Spinal cord (tissue), 10 donors: ENCODE measurements around the gene DEDD. TPM values are rescaled to one million over a fixed set of nuclear protein-coding genes. Genes with fewer than 3 reads are reported as not detected.

Experiments
- DNase-seq, 6 donors: peaks; one replicate each; pipeline versions ENCODE4 v3.0.0 to v3.0.0-alpha.2; 2013 to 2015; ENCODE audit warnings: low spot score in 6 of 6, low read depth in 4 of 6
- H3K27ac ChIP-seq: one replicate; pipeline ENCODE4 v1.5.1; 2013; ENCODE audit warnings: low read depth, low read length, control low read depth
- H3K27me3 ChIP-seq: one replicate; pipeline ENCODE4 v1.6.1; 2013; ENCODE audit warnings: low read length; ENCODE audit not compliant: control insufficient read depth, insufficient read depth
- H3K36me3 ChIP-seq: one replicate; pipeline ENCODE4 v1.6.1; 2013; ENCODE audit warnings: low read length; ENCODE audit not compliant: control insufficient read depth, insufficient read depth
- H3K4me1 ChIP-seq: one replicate; pipeline ENCODE4 v1.6.1; 2013; ENCODE audit warnings: low read length; ENCODE audit not compliant: control insufficient read depth, insufficient read depth
- H3K4me3 ChIP-seq: one replicate; pipeline ENCODE4 v1.5.1; 2013; ENCODE audit warnings: low read depth, low read length, control low read depth
- H3K9me3 ChIP-seq: one replicate; pipeline ENCODE4 v1.6.1; 2013; ENCODE audit warnings: low read length; ENCODE audit not compliant: control insufficient read depth, insufficient read depth
- WGBS: methylation state at CpG from one replicate; pipeline ENCODE4 v1.1.5; 2013; ENCODE audit warnings: missing lambda C conversion rate; ENCODE audit not compliant: insufficient coverage; 5-methylcytosine and 5-hydroxymethylcytosine counted together
- polyA plus RNA-seq, 2 donors: library from polyadenylated mRNA; unstranded; fragments of 120-200 nt; gene quantifications; one replicate each; pipeline ENCODE4 v1.2.1, GENCODE V29; 2013; ENCODE audit not compliant: insufficient read length in 2 of 2
- total RNA-seq, 2 donors: library from RNA; depleted of rRNA in 1 of 2; stranded (reverse); fragments of 120-200 nt in 1 of 2; fragments of >200 nt in 1 of 2; gene quantifications; one replicate each; pipeline versions ENCODE4 v1.2.3 to v1.2.4, GENCODE V29; 2013 to 2014
- donor health status: healthy.

DEDD gene
- total and polyA plus RNA-seq, 4 donors: 16.3 to 61.5 (median 37.6) TPM

DNA sequence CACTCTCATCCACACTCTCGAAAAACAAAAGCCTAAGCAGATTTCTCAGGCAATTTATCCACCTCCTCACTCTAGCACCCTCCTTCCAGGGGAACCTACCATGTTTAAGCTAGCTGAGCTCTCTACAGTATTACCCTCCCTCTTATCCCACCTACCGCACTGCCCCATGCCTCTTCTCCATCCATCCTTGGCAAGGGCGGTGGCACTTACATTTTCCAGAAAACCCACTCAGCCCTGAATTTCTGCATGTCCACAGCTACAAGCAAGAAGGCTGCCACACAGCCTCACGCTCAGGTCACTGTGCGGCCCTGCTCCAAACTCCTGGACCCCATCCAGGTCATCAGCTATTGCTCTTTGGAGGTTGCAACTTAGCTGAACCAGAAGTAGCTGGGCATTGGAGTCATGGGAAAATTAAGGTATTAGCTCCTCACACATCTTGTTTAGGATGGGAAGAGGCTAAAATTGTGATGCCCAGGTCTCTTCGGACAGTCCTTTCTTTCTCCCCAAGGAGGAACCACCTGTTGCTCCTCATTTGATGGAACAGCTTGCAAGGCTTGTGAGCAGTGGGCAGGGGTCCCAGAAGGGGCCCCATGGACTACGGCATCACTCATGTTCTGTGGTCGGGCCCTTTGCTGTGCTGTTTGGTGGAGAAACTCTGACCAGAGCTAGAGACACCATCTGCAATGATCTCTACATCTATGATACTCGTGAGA is 33.2 kb downstream of the DEDD start:
- peaks cover 17% of the 10 kb centered on the region for H3K4me1 ChIP-seq
- H3K4me3 ChIP-seq: peak overlapping the region; percentile 50
- DNase-seq: peak in 2 of 6 donors; percentile 14 to 15
- no peaks in the 10 kb centered on the region for H3K27me3 ChIP-seq
- peak overlapping the region; percentile 69 for H3K27ac ChIP-seq
- no peaks in the 10 kb centered on the region for H3K9me3 ChIP-seq
- peaks cover 17% of the 10 kb centered on the region for H3K36me3 ChIP-seq
- WGBS: 76% methylated on average over 6 of the region's 9 CpGs

GRCh38 chr1:161098210-161099068 is 34.0 kb downstream of the DEDD start, which contains the start of gene KLHDC9:
KLHDC9 (plus strand) TSS chr1:161098361; CDS start chr1:161098536, 175 bp downstream.
- DNase-seq: peak in 5 of 6 donors; percentile 71 to 98 (median 87)
- Histone ChIP-seq H3K4me1 (peaks cover 17% of the 10 kb centered on the region), H3K27me3 (peaks cover 1% of the 10 kb centered on the region), H3K36me3 (peaks cover 17% of the 10 kb centered on the region), H3K27ac (peak within 1 kb of the TSS; percentile 69), H3K4me3 (peak within 1 kb of the TSS; percentile 50), H3K9me3 (no peaks in the 10 kb centered on the region)
- 1% methylated on average over 71 of the region's 71 CpGs for WGBS

DNA sequence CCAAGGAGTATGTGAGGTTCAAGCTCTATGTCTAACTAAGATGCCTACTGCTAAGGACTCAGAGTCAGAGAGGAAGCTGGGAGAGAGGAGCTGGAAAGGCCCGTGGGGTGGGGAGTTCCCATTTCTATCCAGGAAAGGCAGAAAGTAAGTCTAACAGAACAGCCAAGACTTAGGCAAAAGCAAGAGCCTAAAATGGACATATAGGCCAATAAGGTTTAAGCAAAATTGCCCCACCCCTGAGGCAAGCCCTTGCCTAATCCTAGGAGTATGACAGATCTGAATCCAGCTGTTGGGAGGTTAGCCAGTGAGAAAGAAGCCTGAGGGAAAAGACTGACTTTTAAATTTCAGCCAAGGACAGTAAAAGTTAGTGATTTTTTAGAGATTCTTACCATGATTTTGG is 35.9 kb downstream of the DEDD start:
- WGBS: 43% methylated on average over 1 of the region's 1 CpG
- H3K27ac ChIP-seq: no peak overlapping the region

GRCh38 chr1:161096015-161096414 is 36.5 kb downstream of the DEDD start:
- no peak overlapping the region for H3K27ac ChIP-seq
- 89% methylated on average over 1 of the region's 2 CpGs for whole genome bisulfite sequencing

More for the DNA sequence above, 35.9 kb downstream of the DEDD start:
- Histone ChIP-seq H3K36me3 (peaks cover 6% of the 10 kb centered on the region), H3K27me3 (peaks cover 2% of the 10 kb centered on the region), H3K4me1 (peaks cover 17% of the 10 kb centered on the region), H3K4me3 (no peak overlapping the region), H3K9me3 (no peaks in the 10 kb centered on the region)
- no peak for DNase-seq

GRCh38 chr1:161095230-161095629 is 37.2 kb downstream of the DEDD start:
- peaks cover 17% of the 10 kb centered on the region for H3K4me1 ChIP-seq
- 87% methylated on average over 6 of the region's 6 CpGs for WGBS
- no peak for DNase-seq
- H3K4me3 ChIP-seq: no peak overlapping the region
- H3K9me3 ChIP-seq: no peaks in the 10 kb centered on the region
- H3K36me3 ChIP-seq: no peaks in the 10 kb centered on the region
- no peak overlapping the region for H3K27ac ChIP-seq
- peaks cover 2% of the 10 kb centered on the region for H3K27me3 ChIP-seq

More at GRCh38 chr1:161096015-161096414, 36.5 kb downstream of the DEDD start:
- H3K4me3 ChIP-seq: no peak overlapping the region
- no peaks in the 10 kb centered on the region for H3K9me3 ChIP-seq
- H3K4me1 ChIP-seq: peaks cover 17% of the 10 kb centered on the region
- peaks cover 2% of the 10 kb centered on the region for H3K27me3 ChIP-seq
- H3K36me3 ChIP-seq: peaks cover 1% of the 10 kb centered on the region
- no peak for DNase-seq

- Histone ChIP-seq H3K27ac (no peak overlapping the region), H3K36me3 (no peaks in the 10 kb centered on the region), H3K4me3 (no peak overlapping the region), H3K4me1 (peaks cover 16% of the 10 kb centered on the region), H3K9me3 (no peaks in the 10 kb centered on the region), H3K27me3 (peaks cover 2% of the 10 kb centered on the region)
- 95% methylated on average over 2 of the region's 14 CpGs for WGBS
- no peak for DNase-seq
Observed at GRCh38 chr1:161094481-161094880, 38.0 kb downstream of the DEDD start.

DNA sequence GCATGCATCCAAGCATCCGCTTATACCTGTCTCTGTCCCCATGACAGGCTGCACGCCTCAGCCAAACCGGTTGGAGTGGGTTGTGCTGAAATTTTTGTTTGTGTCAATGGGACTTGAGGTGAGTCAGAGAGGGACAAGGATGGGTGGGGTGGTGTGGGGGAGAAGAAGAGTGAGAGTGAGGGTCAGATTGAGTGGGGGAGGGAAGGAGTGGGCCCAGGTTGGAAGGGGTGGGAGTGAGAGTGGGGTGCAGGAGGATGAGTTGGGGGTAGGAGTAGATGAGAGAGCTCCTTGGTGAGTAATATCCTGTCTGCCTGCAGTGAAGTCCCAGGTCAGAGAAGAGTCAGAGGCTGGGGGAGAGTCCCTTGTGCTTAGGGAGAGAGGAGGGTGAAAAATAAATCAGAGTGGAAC is 39.8 kb downstream of the DEDD start:
- Histone ChIP-seq H3K4me3 (no peak overlapping the region), H3K4me1 (peaks cover 2% of the 10 kb centered on the region), H3K27me3 (peaks cover 5% of the 10 kb centered on the region), H3K9me3 (no peaks in the 10 kb centered on the region), H3K36me3 (no peaks in the 10 kb centered on the region), H3K27ac (no peak overlapping the region)
- DNase-seq: no peak
- WGBS: 91% methylated on average over 3 of the region's 3 CpGs

GRCh38 chr1:161091796-161092507 is 40.5 kb downstream of the DEDD start:
- Histone ChIP-seq H3K36me3 (no peaks in the 10 kb centered on the region), H3K4me3 (no peak overlapping the region), H3K4me1 (no peaks in the 10 kb centered on the region), H3K27me3 (peaks cover 5% of the 10 kb centered on the region), H3K27ac (no peak overlapping the region), H3K9me3 (no peaks in the 10 kb centered on the region)
- 100% methylated on average over 1 of the region's 7 CpGs for WGBS
- no peak for DNase-seq

DNA sequence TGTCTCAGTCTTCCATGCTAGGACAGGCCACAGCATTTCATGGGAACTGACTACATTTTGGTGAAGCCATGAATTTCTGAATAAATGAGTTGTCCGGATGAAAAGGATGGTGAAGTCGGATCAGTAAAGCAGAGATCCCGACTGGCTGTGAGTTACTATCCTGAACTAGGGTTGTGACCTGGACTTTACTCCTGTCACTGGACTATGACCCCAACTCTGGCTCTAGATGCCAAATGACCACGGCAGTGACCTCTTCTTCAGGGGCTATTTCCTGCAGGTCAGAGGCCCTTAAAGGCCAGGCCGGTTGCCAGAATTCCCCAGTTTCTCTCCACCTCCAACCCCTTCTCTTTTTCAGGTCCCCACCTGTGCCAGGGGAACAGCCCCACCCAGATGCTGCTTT is 41.4 kb downstream of the DEDD start:
- Histone ChIP-seq H3K27ac (no peak overlapping the region), H3K9me3 (no peaks in the 10 kb centered on the region), H3K36me3 (no peaks in the 10 kb centered on the region), H3K27me3 (peaks cover 5% of the 10 kb centered on the region), H3K4me3 (no peak overlapping the region), H3K4me1 (no peaks in the 10 kb centered on the region)
- no peak for DNase-seq
- WGBS: 86% methylated on average over 4 of the region's 5 CpGs
